HG02763 (cell line): ENCODE data around the gene OR51A2.
"Not testable (repeated sequence)": the region's sequence is repeated elsewhere in the genome, so short reads cannot be mapped to it uniquely, and the experiment has no call there.

Source experiments
- ATAC-seq: cut with Tn5 transposase; IDR thresholded peaks from one replicate; pipeline ENCODE4 v1.9.1; 2021; ENCODE audit warnings: mild to moderate bottlenecking, moderate library complexity; ENCODE audit not compliant: unreplicated experiment

Gene OR51A2

GRCh38 chr11:4955613-4956012, at the start of gene OR51A2:
OR51A2 (minus strand) TSS chr11:4955713; CDS start chr11:4955713, 0 bp downstream.
- not testable (repeated sequence) for ATAC-seq

- no peak for ATAC-seq
These were observed 49.1 kb upstream of the OR51A2 start for GRCh38 chr11:5004424-5005274.

GRCh38 chr11:4994551-4994950, 39.0 kb upstream of the OR51A2 start, which contains the start of gene OR51L1:
OR51L1 (plus strand) TSS chr11:4994851; CDS start chr11:4998983, 4,132 bp downstream.
- ATAC-seq = no peak

- ATAC-seq = no peak
These were observed 35.5 kb upstream of the OR51A2 start for GRCh38 chr11:4991060-4991459.

GRCh38 chr11:4983841-4984240, 28.3 kb upstream of the OR51A2 start:
- ATAC-seq = no peak

- ATAC-seq = no peak
These were observed 27.2 kb upstream of the OR51A2 start for GRCh38 chr11:4982678-4983077.

GRCh38 chr11:4979036-4979435, 23.5 kb upstream of the OR51A2 start:
- no peak for ATAC-seq

GRCh38 chr11:4975436-4975835, 19.9 kb upstream of the OR51A2 start:
- no peak for ATAC-seq

- ATAC-seq = no peak
These were observed 7.3 kb upstream of the OR51A2 start for GRCh38 chr11:4962816-4963215.

- ATAC-seq = no peak
These were observed 5.4 kb upstream of the OR51A2 start for GRCh38 chr11:4960877-4961276.

- no peak for ATAC-seq
These were observed 1.9 kb upstream of the OR51A2 start for GRCh38 chr11:4957396-4957795.

GRCh38 chr11:4947505-4947904, 8.0 kb downstream of the OR51A2 start, which contains the start of gene OR51A4:
OR51A4 (minus strand) TSS chr11:4947605; CDS start chr11:4947100, 505 bp downstream.
- no peak for ATAC-seq

- no peak for ATAC-seq
These were observed 18.8 kb downstream of the OR51A2 start for GRCh38 chr11:4936745-4937144.

GRCh38 chr11:4932751-4933150, 22.8 kb downstream of the OR51A2 start:
- no peak for ATAC-seq

GRCh38 chr11:4926608-4927007, 28.9 kb downstream of the OR51A2 start:
- no peak for ATAC-seq

GRCh38 chr11:4924239-4924638, 31.3 kb downstream of the OR51A2 start, which contains the start of gene OR51G1:
OR51G1 (minus strand) TSS chr11:4924339; CDS start chr11:4924339, 0 bp downstream.
- ATAC-seq = no peak

- no peak for ATAC-seq
These were observed 33.2 kb downstream of the OR51A2 start for GRCh38 chr11:4922304-4922703.

- no peak for ATAC-seq
These were observed 33.7 kb downstream of the OR51A2 start for GRCh38 chr11:4921796-4922195.

- ATAC-seq = no peak
These were observed 36.3 kb downstream of the OR51A2 start, which contains the start of gene OR51G2 for GRCh38 chr11:4919250-4919649. OR51G2 (minus strand) TSS chr11:4919350; CDS start chr11:4915663, 3,687 bp downstream.

GRCh38 chr11:4916581-4916980, 38.9 kb downstream of the OR51A2 start:
- ATAC-seq = no peak
